Astrocyte of the cerebellum (primary cell): Measurements from ENCODE around the gene RB1.
A peak's percentile ranks its signal among the peaks of the same experiment; 100 is the strongest.
"Not testable (repeated sequence)": the region's sequence is repeated elsewhere in the genome, so short reads cannot be mapped to it uniquely, and the experiment has no call there.

Source experiments
- DNase-seq: peaks from one replicate; pipeline ENCODE4 v3.0.0-alpha.2; 2011; ENCODE audit warnings: low read depth
- H3K4me3 ChIP-seq: 2 replicates; pipeline ENCODE4 v1.5.1; 2011; ENCODE audit warnings: mild to moderate bottlenecking, low read depth, low read length, moderate library complexity
- CTCF ChIP-seq: IDR thresholded peaks from 2 replicates; pipeline ENCODE4 v1.5.1; 2012; ENCODE audit warnings: low read length, low read depth, moderate library complexity, mild to moderate bottlenecking; ENCODE audit errors: missing control alignments
- in situ Hi-C: cut with HindIII; loops from 2 replicates; pipeline ENCODE4 v1.10.0; 2017; ENCODE audit warnings: low sequenced_read_pairs

RB1 gene

DNA sequence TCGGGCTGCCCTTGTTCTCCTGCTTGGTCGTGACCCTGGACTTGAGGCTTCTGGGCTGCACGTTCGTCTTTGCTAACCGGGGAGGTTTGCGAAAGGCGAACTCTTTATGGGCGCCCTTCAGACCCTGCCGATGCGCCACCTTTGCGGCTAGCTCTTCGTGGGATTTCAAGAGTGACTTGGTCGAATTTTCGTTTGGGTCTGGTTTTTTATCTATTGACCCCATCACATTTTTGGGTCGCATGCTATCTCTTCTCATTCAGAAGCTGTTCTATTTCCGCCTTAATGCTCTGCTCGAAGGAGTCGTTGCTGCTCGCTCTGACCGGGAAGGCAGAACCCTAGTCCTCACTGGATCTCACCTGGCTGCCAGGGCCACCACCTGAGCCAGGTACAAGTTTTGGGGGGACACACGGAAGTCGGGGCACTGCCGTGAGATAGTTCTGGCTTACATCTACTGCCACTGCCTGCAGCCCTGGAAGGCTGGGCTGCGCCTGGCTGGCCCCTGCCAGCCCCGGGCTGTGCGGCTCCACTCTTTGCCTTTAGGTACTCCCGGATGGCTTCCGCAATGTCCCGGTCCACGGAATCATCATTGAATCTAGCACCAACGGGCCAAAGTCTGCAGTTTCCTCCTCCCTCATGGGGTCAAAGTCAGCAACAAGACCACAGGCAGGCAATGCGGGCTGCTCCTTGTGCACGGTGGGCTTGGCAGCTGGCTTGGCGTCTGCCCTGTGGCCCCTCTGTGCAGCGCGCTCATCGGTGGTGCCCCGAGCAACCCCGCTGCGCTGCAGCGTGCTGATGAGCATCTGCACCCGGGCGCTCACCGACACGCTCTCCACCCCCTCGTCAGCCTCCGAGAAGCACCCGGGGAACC lies 16.2 kb downstream of the RB1 start:
- in situ Hi-C loops = no loop called here
- DNase-seq = no peak
- TF ChIP-seq CTCF = no peak
- H3K4me3 ChIP-seq = no peak overlapping the region

- TF ChIP-seq CTCF = no peak
Observed at GRCh38 chr13:48320399-48320790, 16.8 kb downstream of the RB1 start.

GRCh38 chr13:48320891-48321510 lies 17.4 kb downstream of the RB1 start:
- no peak for DNase-seq
- H3K4me3 ChIP-seq = peak overlapping the region; percentile 24
- in situ Hi-C loops = no loop called here
- TF ChIP-seq CTCF = no peak

More at GRCh38 chr13:48320399-48320790, 16.8 kb downstream of the RB1 start:
- in situ Hi-C loops = no loop called here
- H3K4me3 ChIP-seq = no peak overlapping the region
- DNase-seq = no peak

DNA sequence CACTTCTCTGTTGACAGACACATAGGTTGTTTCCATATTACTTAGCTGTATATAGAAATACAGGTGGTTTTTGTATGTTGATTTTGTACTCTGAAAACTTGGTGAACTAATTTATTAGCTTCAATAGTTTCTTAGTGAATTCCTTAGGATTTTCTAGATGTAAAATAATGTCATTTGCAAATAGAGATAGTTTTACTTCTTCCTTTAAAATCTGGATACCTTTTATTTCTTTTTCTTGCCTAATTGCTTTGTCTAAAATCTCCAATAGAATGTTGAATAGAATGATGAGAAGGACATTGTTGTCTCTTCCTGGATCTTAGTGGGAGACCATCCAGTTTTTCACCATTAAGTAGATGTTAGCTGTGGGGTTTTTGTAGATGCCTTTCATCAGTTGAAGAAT lies 18.7 kb downstream of the RB1 start:
- in situ Hi-C loops = no loop called here
- no peak overlapping the region for H3K4me3 ChIP-seq
- no peak for DNase-seq
- no peak for TF ChIP-seq CTCF

- in situ Hi-C loops = no loop called here
- no peak for TF ChIP-seq CTCF
- DNase-seq = no peak
- no peak overlapping the region for H3K4me3 ChIP-seq
Observed at GRCh38 chr13:48333976-48334375, 30.4 kb downstream of the RB1 start.

DNA sequence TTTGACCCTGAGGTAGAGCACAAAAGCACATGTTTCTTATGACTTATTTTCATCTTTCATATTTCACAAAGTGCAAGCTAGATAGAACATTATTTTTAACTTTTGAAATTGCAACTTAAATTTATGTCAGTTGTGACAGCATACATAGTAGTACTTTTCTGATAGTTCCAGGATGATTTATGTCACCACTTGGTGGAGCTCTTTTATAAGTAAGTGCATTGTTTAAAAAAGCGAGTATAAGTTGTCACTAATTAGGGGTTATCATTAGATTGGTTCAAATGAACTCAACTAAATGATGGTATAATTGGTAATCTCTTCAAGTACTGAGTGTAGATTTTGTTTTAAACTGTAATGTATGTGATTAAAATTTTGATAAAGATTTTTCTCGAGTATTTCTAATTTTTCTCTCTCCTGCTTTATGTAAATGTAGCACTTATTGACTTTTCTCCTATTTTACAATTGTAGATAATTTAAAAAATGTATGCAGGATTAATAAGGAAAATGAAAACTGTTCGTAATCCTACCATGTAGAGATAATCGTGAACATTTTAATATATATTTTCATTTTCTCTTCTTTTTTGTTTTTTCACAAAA lies 31.1 kb downstream of the RB1 start:
- in situ Hi-C loops = no loop called here

GRCh38 chr13:48339198-48339597 lies 35.6 kb downstream of the RB1 start:
- DNase-seq, in situ Hi-C loops, H3K4me3 ChIP-seq: not testable (repeated sequence)

More for the DNA sequence above, 31.1 kb downstream of the RB1 start:
- TF ChIP-seq CTCF = peak; percentile 20
- no peak overlapping the region for H3K4me3 ChIP-seq
- DNase-seq = peak; percentile 34
